ENCODE data around the gene CNGA3.

- TF ChIP-seq, protein P1, sequence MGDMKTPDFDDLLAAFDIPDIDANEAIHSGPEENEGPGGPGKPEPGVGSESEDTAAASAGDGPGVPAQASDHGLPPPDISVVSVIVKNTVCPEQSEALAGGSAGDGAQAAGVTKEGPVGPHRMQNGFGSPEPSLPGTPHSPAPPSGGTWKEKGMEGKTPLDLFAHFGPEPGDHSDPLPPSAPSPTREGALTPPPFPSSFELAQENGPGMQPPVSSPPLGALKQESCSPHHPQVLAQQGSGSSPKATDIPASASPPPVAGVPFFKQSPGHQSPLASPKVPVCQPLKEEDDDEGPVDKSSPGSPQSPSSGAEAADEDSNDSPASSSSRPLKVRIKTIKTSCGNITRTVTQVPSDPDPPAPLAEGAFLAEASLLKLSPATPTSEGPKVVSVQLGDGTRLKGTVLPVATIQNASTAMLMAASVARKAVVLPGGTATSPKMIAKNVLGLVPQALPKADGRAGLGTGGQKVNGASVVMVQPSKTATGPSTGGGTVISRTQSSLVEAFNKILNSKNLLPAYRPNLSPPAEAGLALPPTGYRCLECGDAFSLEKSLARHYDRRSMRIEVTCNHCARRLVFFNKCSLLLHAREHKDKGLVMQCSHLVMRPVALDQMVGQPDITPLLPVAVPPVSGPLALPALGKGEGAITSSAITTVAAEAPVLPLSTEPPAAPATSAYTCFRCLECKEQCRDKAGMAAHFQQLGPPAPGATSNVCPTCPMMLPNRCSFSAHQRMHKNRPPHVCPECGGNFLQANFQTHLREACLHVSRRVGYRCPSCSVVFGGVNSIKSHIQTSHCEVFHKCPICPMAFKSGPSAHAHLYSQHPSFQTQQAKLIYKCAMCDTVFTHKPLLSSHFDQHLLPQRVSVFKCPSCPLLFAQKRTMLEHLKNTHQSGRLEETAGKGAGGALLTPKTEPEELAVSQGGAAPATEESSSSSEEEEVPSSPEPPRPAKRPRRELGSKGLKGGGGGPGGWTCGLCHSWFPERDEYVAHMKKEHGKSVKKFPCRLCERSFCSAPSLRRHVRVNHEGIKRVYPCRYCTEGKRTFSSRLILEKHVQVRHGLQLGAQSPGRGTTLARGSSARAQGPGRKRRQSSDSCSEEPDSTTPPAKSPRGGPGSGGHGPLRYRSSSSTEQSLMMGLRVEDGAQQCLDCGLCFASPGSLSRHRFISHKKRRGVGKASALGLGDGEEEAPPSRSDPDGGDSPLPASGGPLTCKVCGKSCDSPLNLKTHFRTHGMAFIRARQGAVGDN (IDR thresholded peaks at IDR 0.05): no peak
- no peak for TF ChIP-seq MYC (IDR thresholded peaks at IDR 0.05; ENCODE audit: insufficient read depth, insufficient read length, insufficient replicate concordance, low read length, severe bottlenecking)
- TF ChIP-seq RELA (IDR thresholded peaks at IDR 0.05; ENCODE audit: borderline replicate concordance, partially characterized antibody): no peak
- TF ChIP-seq IRF3 (IDR thresholded peaks at IDR 0.05): no peak
These were observed 58.4 kb downstream of the CNGA3 start for GRCh38 chr2:98404556-98405250.
